Central memory CD8-positive, alpha-beta T cell (primary cell): ENCODE measurements around the gene PRKX.
"Not testable (repeated sequence)": the region's sequence is repeated elsewhere in the genome, so short reads cannot be mapped to it uniquely, and the experiment has no call there.

Source experiments
- ATAC-seq: fragments of 150-1000 bp; cut with Tn5 transposase; replicated peaks from 2 replicates; pipeline ENCODE4 v1.10.0; 2022; ENCODE audit warnings: mild to moderate bottlenecking, moderate FRiP score, moderate number of reproducible peaks; ENCODE audit not compliant: poor library complexity, severe bottlenecking; ENCODE audit errors: extremely low read depth
- DNase-seq, 2 donors: peaks; one replicate each; pipeline ENCODE4 v3.0.0; 2021; ENCODE audit warnings: low spot score in 2 of 2
- H3K27ac Mint-ChIP-seq: one replicate; pipeline ENCODE4 v1.8.0; 2022; ENCODE audit warnings: low read depth, mild to moderate bottlenecking, moderate library complexity, mixed read lengths
- H3K27me3 Mint-ChIP-seq: one replicate; pipeline ENCODE4 v1.8.0; 2022; ENCODE audit warnings: mixed read lengths
- H3K36me3 Mint-ChIP-seq: one replicate; pipeline ENCODE4 v1.8.0; 2022; ENCODE audit warnings: mild to moderate bottlenecking, moderate library complexity, mixed read lengths; ENCODE audit not compliant: insufficient read depth
- H3K4me1 Mint-ChIP-seq: one replicate; pipeline ENCODE4 v1.8.0; 2022; ENCODE audit warnings: mixed read lengths
- H3K4me3 Mint-ChIP-seq: one replicate; pipeline ENCODE4 v1.8.0; 2022; ENCODE audit warnings: mild to moderate bottlenecking, moderate library complexity, mixed read lengths
- H3K9me3 Mint-ChIP-seq: one replicate; pipeline ENCODE4 v1.8.0; 2022; ENCODE audit warnings: mixed read lengths

Gene PRKX

DNA sequence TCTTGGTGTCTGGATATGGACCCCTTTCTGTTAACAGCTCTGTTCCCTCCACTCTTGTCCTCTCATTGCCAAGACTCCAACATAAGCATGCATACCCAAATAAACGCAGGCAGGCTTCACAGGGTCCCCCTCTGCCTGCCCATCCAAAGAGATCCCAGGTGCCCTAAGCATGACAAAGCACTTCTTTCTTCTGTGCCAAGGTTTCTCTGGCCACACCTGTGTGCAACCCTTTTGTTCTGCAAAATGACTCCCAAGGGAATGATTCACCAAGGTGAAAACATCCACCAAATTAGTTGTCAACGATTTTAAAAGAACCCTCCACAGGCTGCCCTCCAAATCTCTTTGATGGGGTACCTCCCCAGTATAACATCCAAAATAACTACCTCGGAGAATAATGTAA lies 11.4 kb downstream of the PRKX start:
- Mint-ChIP-seq H3K36me3 (peaks cover 27% of the 10 kb centered on the region), H3K4me1 (peaks cover 14% of the 10 kb centered on the region), H3K27ac (peak overlapping the region; percentile 75)
- H3K27me3 Mint-ChIP-seq, DNase-seq, H3K9me3 Mint-ChIP-seq, ATAC-seq, H3K4me3 Mint-ChIP-seq: not testable (repeated sequence)

DNA sequence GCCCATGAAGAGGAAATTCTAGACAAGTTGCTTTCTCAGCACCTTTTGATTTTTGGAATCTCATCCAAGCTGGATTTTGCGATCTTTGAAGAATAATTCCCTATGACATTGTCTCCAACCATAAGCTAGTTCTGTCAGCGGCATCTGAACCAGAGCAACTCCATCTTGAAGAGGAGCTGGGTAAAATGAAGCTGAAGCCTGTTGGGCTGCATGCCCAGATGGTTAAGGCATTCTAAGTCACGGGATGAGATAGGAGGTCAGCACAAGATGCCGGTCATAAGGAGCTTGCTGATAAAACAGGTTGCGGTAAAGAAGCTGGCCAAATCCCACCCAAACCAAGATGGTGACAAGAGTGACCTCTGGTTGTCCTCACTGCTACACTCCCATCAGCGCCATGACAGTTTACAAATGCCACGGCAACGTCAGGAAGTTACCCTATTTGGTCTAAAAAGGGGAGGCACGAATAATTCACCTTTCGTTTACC lies 12.0 kb downstream of the PRKX start:
- H3K9me3 Mint-ChIP-seq, ATAC-seq, H3K4me3 Mint-ChIP-seq, H3K27me3 Mint-ChIP-seq, DNase-seq: not testable (repeated sequence)
- H3K27ac Mint-ChIP-seq, result peak overlapping the region; percentile 97
- H3K36me3 Mint-ChIP-seq, result peaks cover 25% of the 10 kb centered on the region
- H3K4me1 Mint-ChIP-seq, result peaks cover 16% of the 10 kb centered on the region

DNA sequence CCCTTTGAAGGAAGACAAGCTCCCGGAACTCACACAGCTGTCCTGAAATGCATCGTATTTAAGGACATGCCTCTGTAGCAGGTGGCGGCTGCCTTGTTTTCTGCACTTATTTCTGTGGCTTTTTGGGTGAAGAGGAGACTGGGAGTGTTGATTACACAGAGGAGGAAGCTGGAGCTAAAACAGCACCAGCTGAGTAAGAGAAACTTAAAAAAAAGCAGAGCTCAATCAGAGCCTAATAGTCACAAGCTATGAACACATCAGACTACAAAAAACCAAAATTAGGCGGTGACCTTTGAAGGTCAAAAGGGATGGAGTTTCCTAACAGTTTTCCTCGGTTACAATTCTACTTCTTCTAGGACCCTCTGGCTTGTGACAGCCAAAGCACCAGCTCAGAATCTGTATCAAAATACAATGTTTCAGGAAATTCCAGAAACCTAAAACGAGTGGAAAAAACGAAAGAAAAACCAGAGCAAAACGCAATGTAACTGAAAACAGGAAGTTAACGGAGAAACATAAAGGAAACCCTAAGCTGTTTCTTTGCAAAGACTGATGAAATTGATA lies 13.5 kb downstream of the PRKX start:
- ATAC-seq (peak; percentile 42), DNase-seq (no peak)
- Mint-ChIP-seq H3K4me3 (peak overlapping the region; percentile 80), H3K4me1 (peaks cover 32% of the 10 kb centered on the region), H3K27ac (peak overlapping the region; percentile 97), H3K36me3 (peaks cover 25% of the 10 kb centered on the region), H3K9me3 (no peaks in the 10 kb centered on the region), H3K27me3 (no peaks in the 10 kb centered on the region)

DNA sequence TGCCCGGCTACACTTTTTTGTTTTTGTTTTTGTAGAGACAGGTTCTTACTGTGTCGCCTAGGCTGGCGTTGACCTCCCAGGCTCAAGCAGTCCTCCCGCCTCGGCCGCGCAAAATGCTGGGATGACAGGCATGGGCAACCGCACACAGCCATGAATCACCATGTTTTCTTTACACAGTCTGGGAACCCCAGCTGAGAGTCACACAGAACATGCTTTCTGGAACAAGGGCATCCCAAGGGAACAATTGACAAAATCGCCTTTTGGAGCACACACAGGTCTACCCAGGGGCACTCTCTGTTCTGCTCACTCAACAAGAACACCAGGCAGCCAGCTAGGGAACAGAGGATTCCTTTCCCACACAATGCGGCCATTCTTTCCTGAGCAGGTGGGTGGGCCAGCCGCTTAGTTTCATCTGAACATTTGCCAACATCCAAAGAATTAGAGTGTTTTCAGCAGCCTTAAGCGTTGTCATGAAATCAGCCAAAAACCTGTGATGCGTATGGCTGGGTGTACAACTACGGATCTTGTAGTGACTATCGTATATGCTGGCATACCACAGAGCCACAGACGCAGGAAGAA lies 15.7 kb downstream of the PRKX start:
- no peak for ATAC-seq
- Mint-ChIP-seq H3K27me3 (no peaks in the 10 kb centered on the region), H3K4me1 (peaks cover 39% of the 10 kb centered on the region), H3K4me3 (peak overlapping the region; percentile 29), H3K9me3 (no peaks in the 10 kb centered on the region), H3K27ac (peak overlapping the region; percentile 22), H3K36me3 (peaks cover 27% of the 10 kb centered on the region)
- no peak for DNase-seq

DNA sequence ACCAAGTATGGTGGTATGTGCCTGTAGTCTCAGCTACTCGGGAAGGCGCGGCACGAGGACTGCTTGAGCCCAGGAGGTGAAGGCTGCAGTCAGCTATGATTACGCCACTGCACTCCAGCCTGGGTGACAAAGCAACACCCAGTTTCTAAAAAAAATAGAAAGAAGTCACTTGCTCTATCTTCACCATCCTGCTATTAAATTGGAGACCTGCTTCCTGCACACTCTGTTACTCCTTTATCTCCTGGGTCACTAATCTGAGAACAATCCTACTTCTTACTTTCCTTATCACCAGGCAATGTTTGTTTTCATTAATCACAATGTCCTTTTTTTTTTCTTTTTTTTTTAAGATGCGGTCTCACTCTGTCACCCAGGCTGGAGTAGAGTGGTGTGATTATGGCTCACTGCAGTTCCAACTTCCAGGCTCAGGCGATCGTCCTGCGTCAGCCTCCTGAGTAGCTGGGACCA lies 16.2 kb downstream of the PRKX start:
- ATAC-seq, result no peak
- DNase-seq, result no peak
- Mint-ChIP-seq H3K27ac (peak overlapping the region; percentile 22), H3K4me3 (no peak overlapping the region), H3K36me3 (peaks cover 26% of the 10 kb centered on the region), H3K4me1 (peaks cover 39% of the 10 kb centered on the region), H3K9me3 (no peaks in the 10 kb centered on the region), H3K27me3 (no peaks in the 10 kb centered on the region)

DNA sequence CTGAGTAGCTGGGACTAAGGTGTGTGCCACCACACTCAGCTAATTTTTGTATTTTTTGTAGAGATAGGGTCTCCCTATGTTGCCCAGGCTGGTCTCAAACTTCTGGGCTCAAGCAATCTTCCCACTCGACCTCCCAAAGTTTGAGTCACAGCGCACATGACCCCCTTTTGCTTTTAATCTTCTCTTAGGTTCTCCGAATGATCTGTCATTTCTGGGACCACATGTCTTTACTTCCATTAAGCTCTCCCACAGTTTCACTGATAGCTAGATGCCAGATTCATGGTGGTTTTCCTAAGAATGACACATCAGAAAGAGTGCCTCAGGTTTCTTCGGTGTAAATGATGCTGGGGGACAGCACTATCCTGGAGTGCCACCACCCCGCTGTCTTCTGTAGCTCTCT lies 17.9 kb downstream of the PRKX start:
- Mint-ChIP-seq H3K27ac (peak overlapping the region; percentile 81), H3K36me3 (peaks cover 23% of the 10 kb centered on the region), H3K9me3 (no peaks in the 10 kb centered on the region), H3K4me3 (no peak overlapping the region), H3K4me1 (peaks cover 40% of the 10 kb centered on the region), H3K27me3 (no peaks in the 10 kb centered on the region)
- ATAC-seq (no peak), DNase-seq (no peak)

DNA sequence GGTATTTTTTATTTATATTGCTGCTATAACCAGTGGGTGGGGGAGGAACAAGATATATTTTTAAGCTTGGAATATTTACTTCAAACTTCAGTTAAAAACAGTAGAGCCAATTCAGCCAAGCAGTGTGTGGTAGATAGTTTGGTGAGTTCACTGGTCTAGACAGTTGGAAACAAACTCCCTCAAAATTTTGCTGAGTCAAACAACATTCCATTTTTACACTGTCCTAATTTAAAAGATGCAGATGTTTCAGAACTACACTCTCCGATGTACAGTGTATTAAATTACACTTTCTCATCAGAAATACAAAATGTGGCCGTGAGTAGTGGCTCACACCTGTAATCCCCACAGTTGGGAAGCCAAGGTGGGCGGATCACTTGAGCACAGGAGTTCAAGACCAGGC lies 23.3 kb downstream of the PRKX start:
- Mint-ChIP-seq H3K9me3 (no peaks in the 10 kb centered on the region), H3K4me3 (no peak overlapping the region), H3K4me1 (peaks cover 21% of the 10 kb centered on the region), H3K27me3 (no peaks in the 10 kb centered on the region), H3K27ac (no peak overlapping the region), H3K36me3 (peaks cover 22% of the 10 kb centered on the region)
- DNase-seq (no peak), ATAC-seq (no peak)

DNA sequence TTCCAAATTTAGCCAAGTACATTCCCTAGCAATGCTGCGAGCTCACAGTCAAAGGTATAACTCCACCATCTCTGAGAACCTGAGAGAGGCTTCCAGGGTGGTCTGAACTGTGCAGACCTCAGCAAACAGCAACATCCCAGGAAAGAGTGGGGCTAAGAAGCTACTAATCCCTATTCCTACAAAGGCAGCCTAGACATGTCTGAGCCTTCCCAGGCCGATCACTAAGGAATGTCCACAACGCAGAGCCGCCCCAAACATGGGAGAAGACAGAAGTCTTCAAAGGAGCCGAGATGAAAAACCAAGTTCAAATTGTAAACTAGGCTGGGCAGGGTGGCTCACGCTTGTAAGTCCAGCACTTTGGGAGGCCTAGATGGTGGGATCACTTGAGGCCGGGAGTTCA lies 30.2 kb downstream of the PRKX start:
- H3K27ac Mint-ChIP-seq, H3K9me3 Mint-ChIP-seq, H3K27me3 Mint-ChIP-seq, DNase-seq, ATAC-seq, H3K4me3 Mint-ChIP-seq: not testable (repeated sequence)
- H3K4me1 Mint-ChIP-seq, result peaks cover 18% of the 10 kb centered on the region
- peaks cover 18% of the 10 kb centered on the region for H3K36me3 Mint-ChIP-seq

DNA sequence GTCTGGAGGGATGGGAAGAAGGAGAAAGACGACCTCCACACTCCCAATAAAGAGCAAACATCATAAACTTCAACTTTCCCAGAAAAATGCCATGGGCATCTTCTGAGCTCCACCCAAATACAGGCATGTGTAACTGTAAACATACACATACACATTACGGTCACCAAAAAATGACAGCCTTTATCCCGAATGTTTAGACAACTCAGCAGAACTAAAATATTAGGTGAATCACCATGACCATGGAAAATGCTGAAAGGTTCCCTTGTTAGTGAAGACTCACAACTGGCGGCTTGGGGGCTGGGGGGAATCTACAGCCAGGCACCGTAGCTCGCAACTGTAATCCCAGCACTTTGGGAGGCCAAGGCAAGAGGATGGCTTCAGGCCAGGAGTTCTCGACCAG lies 33.0 kb downstream of the PRKX start:
- Mint-ChIP-seq H3K4me1 (peaks cover 25% of the 10 kb centered on the region), H3K36me3 (peaks cover 16% of the 10 kb centered on the region), H3K4me3 (peak overlapping the region; percentile 29), H3K27ac (peak overlapping the region; percentile 44), H3K9me3 (no peaks in the 10 kb centered on the region), H3K27me3 (no peaks in the 10 kb centered on the region)
- DNase-seq, result no peak
- no peak for ATAC-seq

DNA sequence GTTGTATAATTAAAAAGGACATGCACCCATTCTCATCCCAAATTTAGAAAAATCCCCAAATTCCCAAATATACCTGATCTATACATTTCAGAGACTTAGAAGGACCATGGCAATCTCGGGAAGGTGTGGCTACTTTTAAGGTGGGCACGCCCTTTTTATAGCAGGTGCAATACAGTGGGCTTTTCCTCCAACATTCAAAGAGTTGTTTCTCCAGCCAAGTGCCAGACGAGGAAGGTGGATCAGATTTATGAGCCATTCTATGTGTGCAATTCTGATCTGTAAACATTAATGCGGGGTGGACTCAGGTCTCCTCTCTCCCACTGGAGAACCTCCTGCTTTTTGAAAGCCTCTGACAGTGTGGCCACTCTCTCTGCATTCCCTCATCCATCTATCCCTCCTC lies 33.8 kb downstream of the PRKX start:
- Mint-ChIP-seq H3K4me1 (peaks cover 22% of the 10 kb centered on the region), H3K27me3 (no peaks in the 10 kb centered on the region), H3K4me3 (peak overlapping the region; percentile 29), H3K27ac (peak overlapping the region; percentile 44), H3K36me3 (peaks cover 18% of the 10 kb centered on the region), H3K9me3 (no peaks in the 10 kb centered on the region)
- ATAC-seq, result no peak
- DNase-seq, result no peak

DNA sequence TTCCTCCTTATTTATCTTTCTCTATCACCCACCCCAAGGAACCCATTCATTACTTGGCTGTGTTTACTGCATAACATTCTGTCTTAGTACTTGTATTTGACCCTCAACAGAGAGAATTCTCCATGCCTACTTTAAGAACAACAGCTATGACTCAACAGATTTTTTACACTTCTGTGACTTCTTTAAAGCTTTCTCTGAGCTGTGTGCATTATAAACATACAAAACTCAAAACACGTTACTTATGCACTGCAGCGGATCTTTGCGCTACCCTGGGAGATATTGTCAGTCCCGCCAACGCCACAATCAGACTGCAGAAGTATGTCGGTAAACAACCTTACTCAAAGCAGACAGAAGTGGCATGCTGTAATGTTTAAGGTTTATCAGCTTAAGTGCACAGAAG lies 35.1 kb downstream of the PRKX start:
- Mint-ChIP-seq H3K27ac (no peak overlapping the region), H3K4me3 (no peak overlapping the region), H3K4me1 (peaks cover 23% of the 10 kb centered on the region)

DNA sequence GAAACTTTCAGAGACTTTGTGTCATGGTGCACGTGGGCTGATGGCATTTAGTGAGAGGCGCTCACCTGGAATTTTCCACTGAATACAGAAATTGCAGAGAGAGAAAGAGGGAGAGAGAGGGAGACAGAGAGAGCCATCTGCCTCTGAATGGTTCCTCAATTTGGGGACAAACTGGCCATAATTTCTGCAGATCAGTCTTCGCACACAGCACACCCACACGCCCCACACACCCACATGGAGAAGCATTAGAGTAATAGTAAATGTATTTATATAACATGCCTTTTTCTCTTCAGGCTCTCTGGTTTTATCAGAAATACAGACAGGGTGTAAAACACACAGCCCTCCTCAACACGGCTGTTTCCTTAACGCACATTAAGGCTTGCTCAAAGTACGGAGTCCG lies 38.6 kb downstream of the PRKX start:
- Mint-ChIP-seq H3K36me3 (peaks cover 24% of the 10 kb centered on the region), H3K9me3 (no peaks in the 10 kb centered on the region), H3K4me3 (no peak overlapping the region), H3K4me1 (peaks cover 31% of the 10 kb centered on the region), H3K27ac (peak overlapping the region; percentile 53), H3K27me3 (no peaks in the 10 kb centered on the region)
- DNase-seq (no peak), ATAC-seq (no peak)

More for the DNA sequence above, 35.1 kb downstream of the PRKX start:
- Mint-ChIP-seq H3K9me3 (no peaks in the 10 kb centered on the region), H3K36me3 (peaks cover 16% of the 10 kb centered on the region), H3K27me3 (no peaks in the 10 kb centered on the region)
- DNase-seq (no peak), ATAC-seq (no peak)

DNA sequence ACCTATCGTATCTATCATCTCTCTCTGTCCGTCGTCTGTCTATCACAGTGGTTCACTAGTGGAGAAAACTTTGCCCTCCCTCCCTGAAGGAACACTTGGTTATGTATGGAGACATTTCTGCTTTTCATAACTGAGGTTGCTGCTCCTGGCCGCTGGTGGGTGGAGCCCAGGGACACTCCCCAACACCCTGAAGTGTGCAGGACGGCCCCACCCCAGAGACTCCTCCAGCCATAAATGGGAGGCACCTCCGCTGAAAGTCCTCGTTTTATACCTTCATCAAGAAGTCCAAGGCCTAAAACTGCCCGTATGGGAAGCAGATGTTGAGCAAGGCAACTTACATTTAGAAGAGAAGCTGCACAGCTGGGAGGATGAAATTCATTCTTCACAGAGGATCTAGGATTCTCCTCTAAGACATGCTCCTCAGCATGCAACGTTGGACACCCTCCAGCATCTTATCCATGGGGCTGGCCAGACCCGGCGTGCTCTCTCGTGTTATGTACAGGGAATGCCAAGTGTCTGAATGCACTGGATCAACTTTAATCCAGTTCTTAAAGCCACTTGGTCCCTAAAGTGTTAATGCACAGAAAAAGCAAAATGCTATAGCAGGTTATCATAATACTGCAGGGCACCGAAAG lies 43.5 kb downstream of the PRKX start:
- DNase-seq (no peak), ATAC-seq (no peak)
- no peaks in the 10 kb centered on the region for H3K9me3 Mint-ChIP-seq
- peaks cover 35% of the 10 kb centered on the region for H3K36me3 Mint-ChIP-seq
- H3K4me1 Mint-ChIP-seq, result peaks cover 22% of the 10 kb centered on the region
- no peaks in the 10 kb centered on the region for H3K27me3 Mint-ChIP-seq
- H3K27ac Mint-ChIP-seq, result peak overlapping the region; percentile 62
- no peak overlapping the region for H3K4me3 Mint-ChIP-seq
